GM10266 (cell line): Measurements from ENCODE around the gene WDTC1.
A peak's percentile ranks its signal among the peaks of the same experiment; 100 is the strongest.

Experiments used
- DNase-seq: peaks from one replicate; pipeline ENCODE4 v3.0.0; 2012; ENCODE audit errors: extremely low spot score
- CTCF ChIP-seq: IDR thresholded peaks from 2 replicates; pipeline ENCODE4 v1.5.1; 2012; ENCODE audit warnings: mild to moderate bottlenecking, low read depth; ENCODE audit not compliant: control insufficient read depth, insufficient read depth; ENCODE audit errors: missing control alignments

Gene WDTC1

GRCh38 chr1:27353629-27354028, 119.2 kb downstream of the WDTC1 start:
- DNase-seq, result no peak
- no peak for TF ChIP-seq CTCF

GRCh38 chr1:27355683-27356082, 121.3 kb downstream of the WDTC1 start:
- no peak for TF ChIP-seq CTCF
- DNase-seq, result no peak

GRCh38 chr1:27356277-27356618, 121.8 kb downstream of the WDTC1 start:
- no peak for TF ChIP-seq CTCF
- no peak for DNase-seq

GRCh38 chr1:27356619-27357280, 122.3 kb downstream of the WDTC1 start:
- no peak for TF ChIP-seq CTCF
- no peak for DNase-seq

GRCh38 chr1:27357281-27358037, 123.0 kb downstream of the WDTC1 start:
- peak; percentile 91 for TF ChIP-seq CTCF
- DNase-seq, result peak; percentile 97
